Suprapubic skin (tissue), 4 donors: Measurements from ENCODE around the gene C16orf95. TPM values are rescaled to one million over a fixed set of nuclear protein-coding genes. Genes with fewer than 3 reads are reported as not detected.

Source experiments
- DNase-seq, 2 donors: peaks; one replicate each; pipeline ENCODE4 v3.0.0-alpha.2; 2019; ENCODE audit warnings: low spot score in 2 of 2
- H3K27ac ChIP-seq: fragments of 200-600 bp; sonication (generic); one replicate; pipeline ENCODE4 v1.5.1; 2019
- H3K27me3 ChIP-seq: fragments of 200-600 bp; sonication (generic); one replicate; pipeline ENCODE4 v1.5.1; 2019
- H3K36me3 ChIP-seq: fragments of 200-600 bp; sonication (generic); one replicate; pipeline ENCODE4 v1.5.1; 2019
- H3K4me1 ChIP-seq: fragments of 200-600 bp; sonication (generic); one replicate; pipeline ENCODE4 v1.5.1; 2019
- H3K4me3 ChIP-seq: fragments of 200-600 bp; sonication (generic); one replicate; pipeline ENCODE4 v1.5.1; 2019; ENCODE audit warnings: mild to moderate bottlenecking
- H3K9me3 ChIP-seq: fragments of 200-600 bp; sonication (generic); one replicate; pipeline ENCODE4 v1.5.1; 2019
- EP300 ChIP-seq: sonication (generic); formaldehyde crosslinking; IDR thresholded peaks from one replicate; pipeline ENCODE4 v1.6.1; 2017; ENCODE audit warnings: antibody characterized with exemption
- POLR2A ChIP-seq, 2 donors: fragments of 450-650 bp; IDR thresholded peaks; one replicate each; pipeline ENCODE4 v1.6.1; 2017; ENCODE audit warnings: antibody characterized with exemption in 2 of 2, mild to moderate bottlenecking in 2 of 2, moderate library complexity in 2 of 2
- POLR2AphosphoS5 ChIP-seq, 3 donors: sonication (generic); formaldehyde crosslinking; IDR thresholded peaks; one replicate each; pipeline ENCODE4 v1.6.1; 2017; ENCODE audit warnings: antibody characterized with exemption in 3 of 3
- WGBS: methylation state at CpG from one replicate; pipeline ENCODE4 v1.1.5; 2018; 5-methylcytosine and 5-hydroxymethylcytosine counted together
- total RNA-seq, 4 donors: library from RNA; depleted of rRNA; stranded (reverse); fragments of >200 nt; gene quantifications; one replicate each; pipeline ENCODE4 v1.1.0, GENCODE V29; 2016
- TF ChIP-seq, protein P1 (sequence below), 2 donors: fragments of 200-600 bp in 1 of 2; fragments of 450-650 bp in 1 of 2; sonication (generic) in 1 of 2; IDR thresholded peaks; one replicate each; pipeline ENCODE4 v1.5.1; 2016 to 2019; ENCODE audit warnings: antibody characterized with exemption in 2 of 2, mild to moderate bottlenecking in 1 of 2, moderate library complexity in 1 of 2

C16orf95 gene
- total RNA-seq, 4 donors from 2014 or later: 17.5 TPM; not detected in 3

DNA sequence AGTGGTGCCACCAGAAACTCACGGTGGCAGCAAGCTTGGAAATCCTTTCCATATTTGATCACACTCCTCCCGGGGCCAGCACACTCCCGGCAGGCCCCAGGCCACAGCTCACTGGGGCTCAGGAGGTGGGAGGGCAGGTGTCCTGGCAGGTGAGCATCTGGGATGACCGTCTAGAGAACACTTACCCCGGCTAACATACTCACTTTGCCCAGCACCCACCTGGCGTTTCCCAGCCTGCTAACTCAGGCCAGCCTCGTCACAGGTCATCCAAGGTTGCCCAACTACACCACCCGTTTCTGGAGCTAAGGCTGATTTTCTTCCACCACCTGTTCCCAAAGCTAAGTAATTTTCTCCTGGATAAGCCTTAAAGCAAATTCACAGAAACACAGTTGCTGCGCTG lies 41.5 kb upstream of the C16orf95 start:
- 92% methylated on average over 8 of the region's 9 CpGs for WGBS
- Histone ChIP-seq H3K9me3 (no peaks in the 10 kb centered on the region), H3K4me1 (peaks cover 4% of the 10 kb centered on the region), H3K27me3 (no peaks in the 10 kb centered on the region), H3K36me3 (peaks cover 77% of the 10 kb centered on the region), H3K27ac (no peak overlapping the region), H3K4me3 (no peak overlapping the region)
- TF ChIP-seq, protein P1, sequence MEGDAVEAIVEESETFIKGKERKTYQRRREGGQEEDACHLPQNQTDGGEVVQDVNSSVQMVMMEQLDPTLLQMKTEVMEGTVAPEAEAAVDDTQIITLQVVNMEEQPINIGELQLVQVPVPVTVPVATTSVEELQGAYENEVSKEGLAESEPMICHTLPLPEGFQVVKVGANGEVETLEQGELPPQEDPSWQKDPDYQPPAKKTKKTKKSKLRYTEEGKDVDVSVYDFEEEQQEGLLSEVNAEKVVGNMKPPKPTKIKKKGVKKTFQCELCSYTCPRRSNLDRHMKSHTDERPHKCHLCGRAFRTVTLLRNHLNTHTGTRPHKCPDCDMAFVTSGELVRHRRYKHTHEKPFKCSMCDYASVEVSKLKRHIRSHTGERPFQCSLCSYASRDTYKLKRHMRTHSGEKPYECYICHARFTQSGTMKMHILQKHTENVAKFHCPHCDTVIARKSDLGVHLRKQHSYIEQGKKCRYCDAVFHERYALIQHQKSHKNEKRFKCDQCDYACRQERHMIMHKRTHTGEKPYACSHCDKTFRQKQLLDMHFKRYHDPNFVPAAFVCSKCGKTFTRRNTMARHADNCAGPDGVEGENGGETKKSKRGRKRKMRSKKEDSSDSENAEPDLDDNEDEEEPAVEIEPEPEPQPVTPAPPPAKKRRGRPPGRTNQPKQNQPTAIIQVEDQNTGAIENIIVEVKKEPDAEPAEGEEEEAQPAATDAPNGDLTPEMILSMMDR (IDR thresholded peaks at IDR 0.05): no peak
- TF ChIP-seq POLR2AphosphoS5 (IDR thresholded peaks at IDR 0.05) (no peak), POLR2A (IDR thresholded peaks at IDR 0.05) (no peak), EP300 (no peak)
- no peak for DNase-seq

DNA sequence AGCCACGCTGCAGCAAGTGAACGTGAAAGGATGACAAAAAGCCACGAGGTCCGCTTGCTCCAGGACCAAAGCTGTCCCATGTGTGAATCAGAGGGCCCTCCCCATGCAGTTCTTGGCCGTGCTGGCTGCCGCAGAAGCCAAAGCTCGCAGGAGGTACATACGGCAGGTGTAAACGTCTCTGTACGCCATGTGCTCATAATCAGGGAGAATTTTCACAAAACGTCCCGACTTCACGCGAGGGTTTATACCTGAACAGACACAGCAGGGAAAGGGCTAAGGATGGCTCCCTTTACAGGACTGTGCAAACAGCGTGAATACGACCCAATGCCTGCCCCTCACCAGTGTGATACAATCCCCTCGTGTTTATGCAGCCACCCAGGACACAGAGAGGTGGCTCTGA lies 41.1 kb upstream of the C16orf95 start:
- no peaks in the 10 kb centered on the region for H3K9me3 ChIP-seq
- no peak for DNase-seq
- TF ChIP-seq EP300: no peak
- no peak for TF ChIP-seq POLR2A (IDR thresholded peaks at IDR 0.05)
- TF ChIP-seq POLR2AphosphoS5 (IDR thresholded peaks at IDR 0.05): no peak
- TF ChIP-seq, protein P1 (IDR thresholded peaks at IDR 0.05): no peak
- H3K36me3 ChIP-seq: peaks cover 79% of the 10 kb centered on the region
- no peak overlapping the region for H3K27ac ChIP-seq
- no peak overlapping the region for H3K4me3 ChIP-seq
- WGBS: 90% methylated on average over 17 of the region's 17 CpGs
- no peaks in the 10 kb centered on the region for H3K27me3 ChIP-seq
- H3K4me1 ChIP-seq: peaks cover under 1% of the 10 kb centered on the region

DNA sequence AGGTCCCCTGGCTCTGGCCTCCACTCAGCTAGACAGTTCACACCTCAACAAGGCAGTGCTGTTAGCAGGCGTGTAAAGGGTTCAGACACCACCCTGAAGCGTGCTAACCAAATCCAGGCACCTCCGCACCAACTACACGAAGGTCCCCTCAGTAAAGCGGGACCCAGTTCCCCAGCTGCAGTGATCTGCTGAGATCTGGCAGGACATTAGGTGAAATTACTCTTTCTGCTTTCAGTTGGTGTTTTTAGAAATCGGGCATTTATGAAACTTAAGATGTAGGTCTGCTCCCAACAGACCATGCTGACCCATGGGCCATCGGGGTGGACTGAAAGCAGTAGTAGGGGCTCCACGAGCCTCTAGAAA lies 39.3 kb upstream of the C16orf95 start:
- no peak for DNase-seq
- TF ChIP-seq POLR2A (IDR thresholded peaks at IDR 0.05): no peak
- TF ChIP-seq POLR2AphosphoS5 (IDR thresholded peaks at IDR 0.05): no peak
- no peak for TF ChIP-seq EP300
- Histone ChIP-seq H3K4me3 (no peak overlapping the region), H3K27ac (no peak overlapping the region), H3K9me3 (no peaks in the 10 kb centered on the region), H3K4me1 (peaks cover 5% of the 10 kb centered on the region), H3K27me3 (no peaks in the 10 kb centered on the region), H3K36me3 (peaks cover 72% of the 10 kb centered on the region)
- 95% methylated on average over 4 of the region's 8 CpGs for WGBS

DNA sequence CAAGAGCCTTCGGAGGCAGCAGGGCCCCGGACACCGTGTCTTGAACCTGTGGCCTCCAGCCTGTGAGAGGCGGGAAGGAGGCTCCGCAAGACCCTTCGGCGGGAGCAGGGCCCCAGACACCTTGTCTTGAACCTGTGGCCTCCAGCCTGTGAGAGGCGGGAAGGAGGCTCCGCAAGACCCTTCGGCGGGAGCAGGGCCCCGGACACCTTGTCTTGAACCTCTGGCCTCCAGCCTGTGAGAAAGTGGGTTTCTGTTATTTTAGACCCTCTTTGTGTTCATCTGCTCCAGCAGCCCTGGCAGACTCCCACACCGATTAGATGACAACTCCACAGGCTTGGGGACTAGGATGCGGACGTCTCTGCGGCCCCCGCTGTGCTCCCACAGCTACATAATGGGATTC lies 36.4 kb upstream of the C16orf95 start:
- 90% methylated on average over 12 of the region's 17 CpGs for WGBS
- no peak for DNase-seq
- no peak overlapping the region for H3K27ac ChIP-seq
- TF ChIP-seq EP300: no peak
- no peak for TF ChIP-seq POLR2A (IDR thresholded peaks at IDR 0.05)
- TF ChIP-seq POLR2AphosphoS5 (IDR thresholded peaks at IDR 0.05): no peak
- TF ChIP-seq, protein P1 (IDR thresholded peaks at IDR 0.05): no peak
- no peaks in the 10 kb centered on the region for H3K9me3 ChIP-seq
- H3K4me1 ChIP-seq: peaks cover 11% of the 10 kb centered on the region
- no peak overlapping the region for H3K4me3 ChIP-seq
- no peaks in the 10 kb centered on the region for H3K27me3 ChIP-seq
- peaks cover 49% of the 10 kb centered on the region for H3K36me3 ChIP-seq

DNA sequence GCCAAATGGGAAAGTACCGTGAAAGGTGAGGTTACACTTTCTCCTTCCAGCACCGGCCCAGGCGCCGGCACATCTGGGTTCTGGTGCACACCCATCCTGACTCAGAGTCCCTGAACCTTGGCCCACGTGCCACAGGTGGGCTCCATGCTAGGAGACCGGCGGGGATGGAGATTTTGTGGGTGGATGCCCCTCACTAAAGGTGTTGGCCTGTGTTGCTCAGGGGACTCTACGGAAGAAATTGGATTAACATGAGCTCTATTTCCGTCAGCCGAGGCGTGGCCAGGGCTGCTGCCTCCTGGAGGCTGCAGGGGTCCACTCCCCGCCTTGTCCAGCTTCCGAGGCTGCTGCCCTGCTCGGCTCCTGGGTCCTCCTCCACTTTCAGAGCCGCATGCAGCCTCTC lies 35.6 kb upstream of the C16orf95 start:
- no peaks in the 10 kb centered on the region for H3K27me3 ChIP-seq
- TF ChIP-seq EP300 (no peak), POLR2AphosphoS5 (IDR thresholded peaks at IDR 0.05) (no peak), POLR2A (IDR thresholded peaks at IDR 0.05) (no peak)
- TF ChIP-seq, protein P1 (IDR thresholded peaks at IDR 0.05): no peak
- peaks cover 45% of the 10 kb centered on the region for H3K36me3 ChIP-seq
- DNase-seq: no peak
- H3K9me3 ChIP-seq: no peaks in the 10 kb centered on the region
- no peak overlapping the region for H3K4me3 ChIP-seq
- WGBS: 93% methylated on average over 8 of the region's 15 CpGs
- no peak overlapping the region for H3K27ac ChIP-seq
- H3K4me1 ChIP-seq: peaks cover 11% of the 10 kb centered on the region

DNA sequence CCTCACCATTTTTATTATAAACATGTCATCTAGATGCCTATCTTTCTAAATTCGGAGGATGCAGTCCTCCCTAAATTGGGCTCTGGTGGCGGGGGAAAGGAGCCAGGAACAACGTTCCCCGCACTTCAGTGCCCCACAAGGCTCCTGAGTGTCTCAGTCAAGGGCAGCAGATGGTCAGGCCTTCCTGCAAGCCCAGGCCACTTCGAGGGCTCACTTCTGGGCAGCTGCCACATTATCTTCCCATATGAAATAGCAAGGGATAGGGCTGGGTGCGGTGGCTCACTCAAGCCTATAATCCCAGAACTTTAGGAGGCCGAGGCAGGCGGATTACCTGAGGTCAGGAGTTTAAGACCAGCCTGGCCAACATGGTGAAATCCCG lies 34.1 kb upstream of the C16orf95 start:
- Histone ChIP-seq H3K4me3 (peak overlapping the region; percentile 12), H3K9me3 (no peaks in the 10 kb centered on the region), H3K27me3 (no peaks in the 10 kb centered on the region), H3K4me1 (peaks cover 11% of the 10 kb centered on the region), H3K27ac (peak overlapping the region; percentile 40), H3K36me3 (peaks cover 47% of the 10 kb centered on the region)
- WGBS: 84% methylated on average over 7 of the region's 9 CpGs
- no peak for DNase-seq
- TF ChIP-seq POLR2A (IDR thresholded peaks at IDR 0.05): no peak
- TF ChIP-seq, protein P1 (IDR thresholded peaks at IDR 0.05): no peak
- TF ChIP-seq EP300: no peak
- TF ChIP-seq POLR2AphosphoS5 (IDR thresholded peaks at IDR 0.05): no peak
